ENCODE results near the gene ADAT3.
"Not testable (repeated sequence)": the region's sequence is repeated elsewhere in the genome, so short reads cannot be mapped to it uniquely, and the experiment has no call there.

The ADAT3 gene

GRCh38 chr19:1866693-1867348 is 38.4 kb upstream of the ADAT3 start:
- DNase-seq (ENCODE audit: low spot score), result no peak

GRCh38 chr19:1867349-1867724 is 37.9 kb upstream of the ADAT3 start:
- DNase-seq (ENCODE audit: low spot score), result no peak

- DNase-seq (ENCODE audit: low spot score), result no peak
Measured at GRCh38 chr19:1868971-1869370, 36.2 kb upstream of the ADAT3 start.

- DNase-seq (ENCODE audit: low spot score), result no peak
Measured at GRCh38 chr19:1871140-1871597, 34.0 kb upstream of the ADAT3 start.

GRCh38 chr19:1871630-1872029 is 33.6 kb upstream of the ADAT3 start:
- DNase-seq (ENCODE audit: low spot score), result no peak

- no peak for DNase-seq (ENCODE audit: low spot score)
Measured at GRCh38 chr19:1872807-1873523, 32.2 kb upstream of the ADAT3 start.

- no peak for DNase-seq (ENCODE audit: low spot score)
Measured at GRCh38 chr19:1873524-1874473, 31.4 kb upstream of the ADAT3 start.

- no peak for DNase-seq (ENCODE audit: low spot score)
Measured at GRCh38 chr19:1874554-1875185, 30.5 kb upstream of the ADAT3 start.

GRCh38 chr19:1875265-1875645 is 29.9 kb upstream of the ADAT3 start:
- DNase-seq (ENCODE audit: low spot score), result not testable (repeated sequence)

GRCh38 chr19:1875646-1876495 is 29.3 kb upstream of the ADAT3 start:
- peak; percentile 91 for DNase-seq (ENCODE audit: low spot score)

- DNase-seq (ENCODE audit: low spot score), result not testable (repeated sequence)
Measured at GRCh38 chr19:1876496-1877279, 28.5 kb upstream of the ADAT3 start.

GRCh38 chr19:1877280-1877660 is 27.9 kb upstream of the ADAT3 start:
- not testable (repeated sequence) for DNase-seq (ENCODE audit: low spot score)

GRCh38 chr19:1878583-1878982 is 26.6 kb upstream of the ADAT3 start:
- DNase-seq (ENCODE audit: low spot score), result not testable (repeated sequence)

- not testable (repeated sequence) for DNase-seq (ENCODE audit: low spot score)
Measured at GRCh38 chr19:1879982-1880381, 25.2 kb upstream of the ADAT3 start.

- DNase-seq (ENCODE audit: low spot score), result no peak
Measured at GRCh38 chr19:1880611-1881392, 24.4 kb upstream of the ADAT3 start.

- not testable (repeated sequence) for DNase-seq (ENCODE audit: low spot score)
Measured at GRCh38 chr19:1881393-1882088, 23.7 kb upstream of the ADAT3 start.

GRCh38 chr19:1882089-1882785 is 23.0 kb upstream of the ADAT3 start:
- no peak for DNase-seq (ENCODE audit: low spot score)

All from hepatic stellate cell (primary cell).